Suppressor macrophage treated with lipopolysaccharide for 4 hours (primary cell): ENCODE results near the gene USP46.

ENCODE experiments used
- DNase-seq: peaks from one replicate; pipeline ENCODE4 v3.0.0-alpha.2; 2020

Gene USP46, protein sequence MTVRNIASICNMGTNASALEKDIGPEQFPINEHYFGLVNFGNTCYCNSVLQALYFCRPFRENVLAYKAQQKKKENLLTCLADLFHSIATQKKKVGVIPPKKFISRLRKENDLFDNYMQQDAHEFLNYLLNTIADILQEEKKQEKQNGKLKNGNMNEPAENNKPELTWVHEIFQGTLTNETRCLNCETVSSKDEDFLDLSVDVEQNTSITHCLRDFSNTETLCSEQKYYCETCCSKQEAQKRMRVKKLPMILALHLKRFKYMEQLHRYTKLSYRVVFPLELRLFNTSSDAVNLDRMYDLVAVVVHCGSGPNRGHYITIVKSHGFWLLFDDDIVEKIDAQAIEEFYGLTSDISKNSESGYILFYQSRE

DNA sequence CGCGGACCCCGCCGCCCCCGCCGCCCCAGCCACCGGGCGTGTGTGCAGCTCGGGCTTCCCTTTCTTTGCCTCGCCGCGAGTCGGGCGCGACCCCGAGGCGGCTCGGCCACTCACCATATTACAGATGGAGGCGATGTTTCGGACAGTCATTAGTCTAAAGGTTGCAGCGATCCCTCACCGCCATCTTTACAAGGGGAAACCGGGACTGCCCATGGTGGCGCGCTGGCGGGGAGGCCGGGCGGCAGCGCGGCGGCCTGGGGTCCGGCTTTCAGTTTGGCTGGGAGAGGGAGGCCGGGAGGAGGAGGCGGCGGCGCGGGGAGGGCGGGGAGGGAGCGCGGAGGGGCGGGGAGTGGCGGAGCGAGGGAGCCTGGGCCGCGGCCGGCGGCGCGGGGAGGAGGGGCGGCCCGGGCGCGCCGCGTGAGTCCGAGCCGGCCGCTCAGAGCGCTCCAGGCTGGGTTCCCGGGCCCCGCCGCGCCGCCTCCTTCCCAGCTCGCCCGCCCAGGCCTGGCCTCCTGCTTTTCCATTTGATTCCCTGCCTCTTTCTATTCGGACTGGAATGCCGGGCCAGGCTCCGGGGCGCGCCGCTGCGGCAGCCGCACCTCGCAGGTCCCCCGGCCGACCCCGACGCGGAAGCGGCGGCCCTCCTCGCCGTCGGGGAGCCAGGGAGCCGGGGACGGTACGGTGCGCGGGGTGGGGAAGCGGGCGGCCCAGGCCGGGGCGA is at the start of gene USP46:
USP46 (minus strand) TSS at position 301 of the 721 bp plus-strand sequence; CDS start at position 150, 151 bp downstream.
- DNase-seq = peak; percentile 89

DNA sequence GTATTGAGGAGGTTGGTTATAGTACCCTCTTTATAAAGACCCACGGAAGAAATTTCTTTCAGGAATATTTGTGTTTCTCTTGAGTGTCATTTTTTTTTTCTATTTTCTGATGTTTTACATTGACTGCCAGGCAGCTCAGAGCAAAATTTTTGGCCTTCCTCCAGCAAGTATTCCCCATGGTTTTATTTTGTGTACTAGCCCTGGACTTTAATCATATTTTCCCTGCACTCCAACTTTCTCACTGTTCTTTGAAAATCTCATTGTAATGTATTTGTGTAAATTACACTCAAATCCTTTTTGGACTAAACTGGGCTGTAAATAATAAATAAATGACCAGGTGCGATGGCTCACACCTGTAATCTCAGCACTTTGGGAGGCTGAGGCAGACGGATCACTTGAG is 45.6 kb upstream of the USP46 start:
- DNase-seq = no peak

DNA sequence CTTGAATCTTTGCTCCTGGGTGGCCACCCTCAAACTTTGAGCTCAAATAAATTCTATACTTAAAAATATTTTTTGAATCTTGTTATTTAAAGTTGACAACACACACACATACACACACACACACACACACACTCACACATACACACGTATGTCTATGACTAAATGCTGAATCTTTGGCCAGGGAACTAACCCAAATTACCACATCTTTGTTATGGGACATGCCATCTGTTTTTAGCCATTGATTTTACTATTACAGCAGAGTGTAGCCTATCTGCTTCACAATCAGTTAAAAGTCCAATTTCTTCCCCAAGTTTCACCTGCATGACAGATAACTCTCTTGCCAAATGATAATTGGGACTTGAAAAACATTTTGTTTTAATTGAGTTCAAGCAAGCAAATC is 45.0 kb upstream of the USP46 start:
- DNase-seq = no peak

DNA sequence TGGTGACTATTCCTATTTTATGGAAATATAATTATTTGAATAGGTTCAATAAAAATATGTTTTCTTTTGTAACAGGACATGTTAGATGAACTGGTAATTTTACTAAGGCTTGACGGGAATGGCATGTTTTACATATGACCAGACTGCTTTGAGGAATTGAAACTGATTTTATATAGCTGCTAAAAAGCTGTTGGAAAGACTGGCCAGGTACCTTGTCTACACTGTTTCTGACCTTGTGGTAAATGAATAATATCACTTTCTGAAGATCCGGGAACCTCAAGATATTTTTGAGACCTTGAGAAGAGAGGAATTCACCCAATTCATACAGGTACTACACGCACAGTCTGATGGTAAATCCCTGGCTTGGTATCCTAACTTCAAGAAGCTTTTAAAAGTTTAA is 42.1 kb upstream of the USP46 start:
- no peak for DNase-seq

DNA sequence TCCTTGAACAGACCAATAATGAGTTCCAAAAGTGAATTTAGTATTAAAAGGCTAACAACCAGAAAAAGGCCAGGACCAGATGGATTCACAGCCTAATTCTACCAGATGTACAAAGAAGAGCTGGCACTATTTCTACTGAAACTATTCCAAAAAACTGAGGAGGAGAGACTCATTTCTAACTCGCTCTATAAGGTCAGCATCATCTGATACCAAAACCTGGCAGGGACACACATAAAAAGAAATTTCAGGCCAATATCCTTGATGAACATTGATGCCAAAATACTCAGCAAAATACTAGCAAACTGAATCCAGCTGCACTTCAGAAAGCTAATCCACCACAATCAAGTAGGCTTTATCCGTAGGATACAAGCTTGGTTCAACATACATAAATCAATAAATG is 35.8 kb upstream of the USP46 start:
- DNase-seq = no peak

DNA sequence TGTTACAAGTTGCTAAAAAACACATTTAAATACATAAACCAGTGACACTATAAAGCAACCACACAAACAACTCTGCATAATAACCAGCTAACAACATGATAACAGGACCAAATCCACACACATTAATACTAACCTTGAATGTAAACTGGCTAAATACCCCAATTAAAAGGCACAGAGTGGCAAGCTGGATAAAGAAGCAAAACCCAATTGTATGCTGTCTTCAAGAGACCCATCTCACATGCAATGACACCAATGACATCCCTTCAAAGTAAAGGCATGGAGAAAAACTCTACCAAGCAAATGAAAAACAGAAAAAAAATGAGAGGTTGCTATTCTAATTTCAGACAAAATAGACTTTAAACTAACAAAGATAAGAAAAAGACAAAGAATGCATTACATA is 34.4 kb upstream of the USP46 start:
- no peak for DNase-seq

DNA sequence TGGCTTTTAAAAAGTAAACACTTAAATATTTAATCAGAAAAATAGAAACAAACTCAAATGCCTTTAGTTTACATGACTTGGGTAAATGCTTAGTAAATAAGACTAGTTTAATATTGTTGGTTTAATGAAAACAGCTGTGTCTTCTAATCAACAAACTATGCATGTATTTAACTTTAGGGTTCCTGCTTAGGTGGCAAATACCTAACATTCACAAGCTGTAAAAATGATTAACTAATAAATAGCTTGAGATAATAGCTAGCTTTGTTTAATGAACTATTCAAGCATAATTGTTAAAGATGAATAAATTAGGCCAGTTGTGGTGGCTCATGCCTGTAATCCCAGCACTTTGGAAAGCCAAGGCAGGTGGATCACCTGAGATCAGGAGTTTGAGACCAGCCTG is 30.0 kb upstream of the USP46 start:
- no peak for DNase-seq

DNA sequence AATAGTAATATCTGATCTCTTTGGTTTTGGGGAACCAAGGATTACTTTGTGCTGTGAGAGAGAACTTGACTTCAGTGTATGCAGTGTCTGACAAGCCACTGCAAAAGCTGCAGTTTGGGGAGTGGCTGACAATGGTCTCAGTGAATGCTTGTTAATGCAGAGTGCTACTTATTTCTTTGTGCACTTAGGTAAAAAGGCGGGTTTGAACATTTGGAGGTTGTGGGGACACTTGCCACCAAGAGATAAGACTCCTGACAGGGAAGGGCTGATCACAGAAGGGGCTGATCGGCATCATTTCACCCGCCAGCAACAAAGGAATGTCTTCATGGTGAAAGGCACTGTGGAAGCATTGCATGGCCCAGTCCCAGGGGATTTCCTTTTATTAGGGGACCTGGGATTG is 28.6 kb upstream of the USP46 start:
- DNase-seq = no peak

DNA sequence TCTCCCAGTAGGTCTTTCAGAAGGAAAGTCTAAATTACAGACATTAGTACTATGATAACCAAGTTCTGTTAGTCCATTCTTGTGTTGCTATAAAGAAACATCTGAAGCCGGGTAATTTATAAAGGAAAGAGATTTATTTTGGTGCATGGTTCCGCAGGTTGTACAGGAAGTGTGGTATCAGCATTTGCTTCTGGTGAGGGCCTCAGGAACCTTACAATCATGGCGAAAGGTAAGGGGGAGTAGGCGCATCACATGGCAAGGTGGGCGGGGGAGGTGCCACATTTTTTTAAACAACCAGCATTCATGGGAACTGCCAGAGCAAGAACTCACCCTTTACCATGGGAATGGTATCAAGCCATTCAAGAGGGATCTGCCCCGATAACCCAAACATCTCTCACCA is 26.2 kb upstream of the USP46 start:
- DNase-seq = no peak

DNA sequence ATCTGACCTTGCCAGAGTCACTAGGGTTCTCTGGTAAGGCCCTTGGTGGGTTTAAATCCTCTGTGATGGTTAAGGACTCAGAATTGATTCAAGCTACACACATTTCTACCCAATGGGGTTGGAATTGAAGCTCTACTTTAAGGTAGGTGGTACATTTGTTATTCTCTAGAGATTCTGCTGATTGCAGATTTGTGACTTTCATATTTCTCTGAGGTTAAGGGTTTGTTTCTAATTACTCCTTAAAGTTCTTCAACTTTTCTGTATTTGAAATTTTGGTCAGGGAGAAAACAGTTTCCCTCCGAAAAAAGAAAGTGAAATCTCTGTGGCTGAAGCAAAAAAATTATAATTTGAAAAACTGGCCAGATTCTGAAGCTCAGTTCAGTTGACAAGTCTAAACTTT is 25.8 kb upstream of the USP46 start:
- no peak for DNase-seq

DNA sequence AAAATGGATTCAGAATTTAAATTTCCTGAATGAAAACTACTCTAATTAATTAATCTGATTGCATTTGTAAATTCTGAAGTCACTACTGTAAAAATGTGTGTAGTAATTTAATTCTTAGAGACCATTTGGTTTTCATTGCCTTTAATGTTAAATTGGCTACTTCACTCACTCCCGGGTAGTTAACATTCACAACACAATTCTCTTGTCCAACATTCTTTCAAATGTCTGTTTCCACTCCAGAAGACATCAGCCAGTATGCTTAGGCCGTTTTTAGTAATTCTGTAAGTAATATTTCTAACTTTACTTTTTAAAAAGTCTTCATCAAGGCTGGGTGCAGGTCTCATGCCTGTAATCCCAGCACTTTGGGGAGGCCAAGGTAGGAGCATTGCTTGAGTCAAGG is 21.3 kb upstream of the USP46 start:
- DNase-seq = no peak

DNA sequence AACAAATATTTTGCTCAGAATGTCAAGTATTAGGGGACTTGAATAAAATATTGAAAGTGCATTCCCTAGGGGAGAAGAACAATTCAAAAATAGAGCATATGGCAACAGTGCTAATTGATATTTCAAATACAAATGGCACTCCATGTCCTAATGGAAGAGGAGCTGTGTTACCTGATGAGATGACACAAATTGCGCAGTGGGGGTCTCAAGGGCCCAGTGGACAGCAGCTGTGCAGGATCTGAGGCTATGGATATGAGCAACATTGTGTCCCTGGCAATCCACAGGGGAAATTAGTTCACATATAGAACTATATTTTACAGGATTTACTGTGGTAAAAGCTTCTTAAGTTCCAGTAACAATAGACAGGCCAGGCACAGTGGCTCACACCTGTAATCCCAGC is 17.4 kb upstream of the USP46 start:
- no peak for DNase-seq

DNA sequence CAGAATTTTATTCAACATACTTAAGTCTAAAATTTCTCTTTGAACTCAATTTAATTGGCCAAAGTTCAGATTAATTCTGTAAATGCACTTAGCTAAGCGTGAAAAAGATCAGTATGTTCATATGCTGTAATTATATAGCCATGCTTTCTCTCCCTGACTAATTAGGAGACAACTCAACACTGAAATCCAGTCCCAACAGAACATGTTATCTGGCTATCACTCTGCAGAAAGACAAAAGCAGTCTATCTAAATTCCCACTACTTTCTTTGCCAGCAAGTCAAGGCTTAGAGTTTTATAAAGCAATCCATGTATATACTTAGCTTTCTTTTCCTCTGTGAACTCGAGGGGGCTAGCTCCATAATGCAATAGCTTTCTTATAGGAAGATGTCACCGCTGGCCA is 16.0 kb upstream of the USP46 start:
- no peak for DNase-seq

DNA sequence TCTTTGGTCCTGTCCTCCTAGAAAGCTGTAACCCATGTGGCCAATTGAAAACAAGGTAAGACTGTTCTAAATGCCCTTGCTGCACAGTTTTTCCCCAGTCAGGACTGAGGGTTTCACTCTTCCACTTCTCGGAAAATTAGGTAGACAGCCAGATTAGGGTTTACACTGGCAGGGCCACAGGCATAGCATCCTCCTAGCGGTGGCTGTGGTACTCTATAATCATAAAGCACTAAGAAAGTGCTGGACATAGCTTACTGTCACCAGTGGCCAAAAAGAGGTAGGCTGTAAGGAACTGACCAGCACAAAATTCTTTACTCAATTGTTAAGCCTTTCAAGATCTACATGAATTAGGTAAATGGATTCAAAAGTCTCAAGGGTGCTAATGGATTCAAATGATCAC is 11.6 kb upstream of the USP46 start:
- DNase-seq = no peak

DNA sequence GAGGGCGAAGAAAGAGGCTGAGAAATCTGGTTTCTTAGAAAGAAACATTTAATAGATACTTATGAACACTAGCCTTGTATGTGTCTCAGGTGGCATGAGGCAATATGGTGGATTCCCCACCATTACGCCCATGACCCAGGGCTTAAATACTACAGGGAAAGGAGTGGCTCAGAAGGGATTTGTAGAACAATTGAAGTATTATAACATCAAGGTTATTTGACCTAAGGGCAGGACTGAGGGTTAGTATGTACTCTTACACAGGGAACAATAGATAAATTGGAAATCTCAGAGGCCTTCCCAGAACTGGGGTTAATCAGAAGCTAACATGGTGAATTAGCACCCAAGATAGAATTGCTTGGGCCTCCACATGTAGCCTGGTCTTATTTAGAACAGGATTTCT is 11.0 kb upstream of the USP46 start:
- DNase-seq = no peak

DNA sequence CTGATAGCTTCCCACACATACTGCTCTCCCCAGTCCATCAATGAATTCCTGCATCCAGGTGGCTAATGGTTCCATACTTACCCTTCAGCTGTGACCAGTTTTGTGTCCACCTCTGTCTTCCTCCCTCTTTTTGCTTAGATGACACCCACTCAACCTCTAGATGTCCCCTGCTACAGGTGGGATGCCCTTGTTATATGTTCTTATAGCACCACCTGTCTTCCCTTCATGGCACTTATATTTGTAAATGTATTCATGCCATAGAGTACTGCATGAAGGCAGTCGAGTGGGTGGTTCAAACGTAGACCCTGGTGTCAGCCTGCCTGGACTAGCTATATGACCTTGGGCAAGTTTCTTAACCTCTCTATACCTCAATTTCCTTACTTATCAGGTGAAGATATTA is 6.5 kb upstream of the USP46 start:
- DNase-seq = no peak

DNA sequence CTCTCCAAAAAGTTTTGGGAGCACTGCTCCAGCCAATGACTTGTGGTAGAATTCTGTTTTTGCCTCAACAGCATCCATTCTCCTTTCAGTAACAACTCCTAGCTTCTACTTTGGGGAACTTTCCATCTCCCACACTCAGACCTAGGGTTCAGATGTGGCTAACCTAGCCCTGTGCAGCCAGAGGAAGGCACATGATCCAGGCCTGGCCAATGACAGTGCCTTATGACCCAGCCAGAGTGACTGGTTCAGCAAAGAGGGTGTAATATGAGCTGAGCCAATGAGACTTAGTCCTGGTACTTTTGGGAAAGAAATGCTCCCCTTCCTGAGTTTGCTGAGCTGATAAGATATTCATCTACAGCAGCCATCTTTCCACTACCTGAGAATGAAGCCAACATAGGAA is 5.4 kb upstream of the USP46 start:
- DNase-seq = no peak

DNA sequence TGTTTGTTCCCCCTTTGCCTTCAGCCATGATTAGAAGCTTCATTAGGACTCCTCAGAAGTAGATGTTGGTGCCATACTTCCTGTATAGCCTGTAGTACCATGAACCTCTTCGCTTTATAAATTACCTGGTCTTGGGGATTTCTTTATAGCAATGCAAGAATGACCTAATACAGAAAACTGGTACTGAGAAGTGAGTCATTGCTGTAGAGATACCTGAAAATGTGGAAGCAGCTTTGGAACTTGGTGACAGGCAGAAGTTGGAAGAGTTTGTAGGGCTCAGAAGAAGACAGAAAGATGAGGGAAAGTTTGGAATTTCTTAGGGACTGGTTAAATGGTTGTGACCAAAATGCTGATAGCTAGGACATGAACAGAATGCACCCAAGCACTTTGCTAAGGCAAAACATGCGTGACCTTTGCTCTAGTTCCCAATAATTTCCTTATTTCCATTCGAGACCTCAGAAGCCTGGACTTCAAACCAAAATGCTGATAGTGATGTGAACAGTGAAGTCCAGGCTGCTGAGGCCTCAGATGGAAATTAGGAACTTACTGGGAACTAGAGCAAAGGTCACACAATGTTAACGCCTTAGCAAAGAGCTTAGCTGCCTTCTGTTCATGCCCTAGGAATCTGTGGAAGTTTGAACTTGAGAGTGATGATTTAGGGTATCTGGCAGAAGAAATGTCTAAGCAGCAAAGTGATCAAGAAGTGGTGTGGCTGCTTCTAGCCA is 3.0 kb upstream of the USP46 start:
- DNase-seq = no peak

DNA sequence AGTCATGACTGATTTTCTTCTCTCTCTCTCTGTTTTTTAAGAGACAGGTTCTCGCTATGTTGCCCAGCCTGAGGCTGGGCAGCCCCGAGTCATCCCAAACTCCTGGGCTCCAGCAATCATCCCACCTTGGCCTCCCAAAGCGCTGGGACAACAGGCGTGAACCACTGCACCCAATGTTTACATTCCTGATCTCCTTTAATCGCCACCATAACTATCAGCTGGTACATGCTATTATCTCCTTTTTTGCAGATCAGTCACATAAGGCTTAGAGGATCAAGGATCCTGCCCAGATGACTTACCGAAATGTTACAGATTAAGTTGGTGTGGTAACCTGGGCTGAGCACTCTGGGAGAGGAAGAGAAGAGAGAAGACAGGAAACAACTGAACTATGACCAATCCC is 1.5 kb upstream of the USP46 start:
- DNase-seq = no peak

DNA sequence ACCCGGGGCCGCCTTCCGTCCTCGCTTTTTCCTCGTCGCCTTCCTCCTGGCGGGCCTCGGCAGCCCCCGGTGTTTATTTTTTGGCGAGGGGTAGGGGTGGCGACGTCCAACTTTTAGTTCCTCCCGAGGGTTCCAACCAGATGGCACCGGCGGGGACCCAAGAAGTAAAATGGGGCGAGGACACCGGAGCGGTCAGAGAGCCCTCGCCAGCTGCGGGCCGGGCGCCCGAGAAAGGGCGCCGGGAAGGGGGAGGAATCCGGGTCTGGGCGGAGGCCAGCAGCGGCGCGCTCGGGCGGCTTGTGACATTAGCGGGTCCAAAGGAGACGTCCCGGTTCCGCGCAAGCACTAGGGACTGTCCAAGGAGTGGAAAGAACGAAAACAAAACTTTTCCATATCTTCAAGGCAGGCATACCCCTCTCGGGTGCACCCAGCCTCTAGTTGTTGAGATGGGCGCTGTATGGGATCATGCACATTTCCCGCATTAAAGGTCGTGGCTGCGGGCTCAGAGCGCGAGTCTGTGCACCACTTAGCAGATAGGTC is 691 bp upstream of the USP46 start:
- peak; percentile 57 for DNase-seq

DNA sequence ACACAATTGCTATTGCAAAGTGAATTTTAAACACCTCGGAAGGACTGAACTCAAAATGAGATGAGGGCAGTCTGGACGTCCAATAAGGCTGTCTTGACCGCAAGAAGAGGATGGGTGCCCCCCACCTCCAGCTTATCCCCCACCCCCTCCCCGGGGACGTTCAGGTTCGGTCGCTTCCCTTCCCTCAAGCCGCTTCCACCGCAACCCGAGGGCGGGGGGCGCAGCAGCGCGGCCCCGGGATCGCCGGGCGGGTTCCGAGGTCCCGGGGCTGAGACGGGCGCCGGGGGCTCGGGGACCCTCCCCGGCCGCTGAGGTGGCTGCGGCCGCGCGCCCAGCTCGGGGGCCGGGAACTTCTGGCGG is 480 bp downstream of the USP46 start:
- DNase-seq = no peak

DNA sequence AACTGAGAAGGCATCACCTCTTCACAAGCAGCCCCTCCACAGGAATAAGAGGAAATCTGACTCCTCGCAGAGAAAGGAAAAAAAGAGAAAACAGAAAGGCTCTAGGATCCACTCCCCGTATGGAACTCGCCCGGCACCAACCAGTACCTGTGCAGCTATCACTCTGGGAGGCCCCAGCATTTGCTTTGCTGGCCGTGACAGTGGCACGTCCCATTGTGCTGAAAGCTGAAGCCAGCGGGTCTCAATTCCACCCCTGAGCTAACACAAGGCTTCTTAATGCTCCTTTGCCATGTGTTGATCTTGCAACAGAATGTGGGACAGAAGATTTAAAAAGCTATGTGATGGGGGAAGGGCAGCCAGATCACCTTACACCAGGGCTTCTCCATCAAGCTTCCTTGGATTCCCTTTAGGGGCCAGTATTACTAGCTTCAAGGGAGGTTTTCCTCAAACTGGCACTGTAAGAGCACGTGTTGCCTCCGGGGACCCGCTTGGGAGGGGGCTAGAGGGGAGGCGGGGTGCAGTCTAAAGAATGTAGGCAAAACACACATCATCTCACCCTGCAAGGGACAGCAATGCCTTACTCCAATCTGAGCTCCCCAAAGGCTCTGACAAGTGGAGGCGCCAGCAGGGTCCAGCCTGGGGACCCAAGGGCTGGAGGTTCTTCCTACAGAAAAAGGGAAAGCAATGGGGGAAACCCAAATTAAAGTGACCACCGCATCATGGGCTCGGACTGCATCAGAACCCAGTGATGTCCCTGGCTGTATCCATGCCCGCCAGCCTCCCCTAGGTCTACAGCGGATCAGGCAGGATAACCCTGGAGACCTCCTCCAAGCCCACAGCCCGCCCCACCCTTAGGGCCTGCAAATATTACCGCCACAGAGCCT is 1.2 kb downstream of the USP46 start:
- no peak for DNase-seq

DNA sequence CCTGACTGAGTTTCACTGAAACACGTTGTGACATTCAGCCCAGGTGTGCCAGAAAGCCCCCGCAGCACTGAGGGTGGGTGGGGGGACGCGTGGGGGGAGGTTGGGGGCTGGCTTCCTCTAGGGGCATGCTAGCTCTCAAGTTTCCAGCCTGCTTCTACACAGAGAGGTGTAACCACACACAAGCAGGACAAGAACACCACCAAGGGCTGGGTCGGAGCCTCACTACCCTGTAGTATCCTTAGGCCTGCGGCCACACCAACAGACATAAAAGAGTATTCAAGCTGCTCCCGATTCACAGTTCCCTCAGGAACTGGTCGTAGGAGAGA is 1.8 kb downstream of the USP46 start:
- no peak for DNase-seq
